ENCODE measurements around the gene FFAR3.

- TF ChIP-seq, protein P1, sequence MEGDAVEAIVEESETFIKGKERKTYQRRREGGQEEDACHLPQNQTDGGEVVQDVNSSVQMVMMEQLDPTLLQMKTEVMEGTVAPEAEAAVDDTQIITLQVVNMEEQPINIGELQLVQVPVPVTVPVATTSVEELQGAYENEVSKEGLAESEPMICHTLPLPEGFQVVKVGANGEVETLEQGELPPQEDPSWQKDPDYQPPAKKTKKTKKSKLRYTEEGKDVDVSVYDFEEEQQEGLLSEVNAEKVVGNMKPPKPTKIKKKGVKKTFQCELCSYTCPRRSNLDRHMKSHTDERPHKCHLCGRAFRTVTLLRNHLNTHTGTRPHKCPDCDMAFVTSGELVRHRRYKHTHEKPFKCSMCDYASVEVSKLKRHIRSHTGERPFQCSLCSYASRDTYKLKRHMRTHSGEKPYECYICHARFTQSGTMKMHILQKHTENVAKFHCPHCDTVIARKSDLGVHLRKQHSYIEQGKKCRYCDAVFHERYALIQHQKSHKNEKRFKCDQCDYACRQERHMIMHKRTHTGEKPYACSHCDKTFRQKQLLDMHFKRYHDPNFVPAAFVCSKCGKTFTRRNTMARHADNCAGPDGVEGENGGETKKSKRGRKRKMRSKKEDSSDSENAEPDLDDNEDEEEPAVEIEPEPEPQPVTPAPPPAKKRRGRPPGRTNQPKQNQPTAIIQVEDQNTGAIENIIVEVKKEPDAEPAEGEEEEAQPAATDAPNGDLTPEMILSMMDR (IDR thresholded peaks at IDR 0.05), result no peak
- no peak for TF ChIP-seq POLR2A (IDR thresholded peaks at IDR 0.05; ENCODE audit: low read length)
These were observed 49.4 kb upstream of the FFAR3 start for GRCh38 chr19:35308910-35309309.

Measured in A549 (cell line).